Fibroblast of mammary gland (primary cell): Measurements from ENCODE around the gene TMEM115.

ENCODE experiments used
- DNase-seq: peaks from one replicate; pipeline ENCODE4 v3.0.0-alpha.2; 2010; ENCODE audit warnings: low read depth
- H3K4me3 ChIP-seq: 2 replicates; pipeline ENCODE4 v1.5.1; 2011; ENCODE audit warnings: low read depth, mild to moderate bottlenecking, low read length, moderate library complexity; ENCODE audit not compliant: control insufficient read depth
- TF ChIP-seq, protein P1 (sequence below): conservative IDR thresholded peaks from 2 replicates; pipeline ENCODE4 v1.5.1; 2011; ENCODE audit warnings: low read depth, low read length, inconsistent platforms; ENCODE audit not compliant: control insufficient read depth, insufficient read depth

Gene TMEM115

GRCh38 chr3:50345586-50346234, 13.6 kb downstream of the TMEM115 start, which contains the start of gene ZMYND10:
Gene ZMYND10, minus strand, starts transcription at chr3:50345732. Its CDS starts 153 bp downstream, at chr3:50345579.
- H3K4me3 ChIP-seq: peak within 1 kb of the TSS; percentile 42
- TF ChIP-seq, protein P1, sequence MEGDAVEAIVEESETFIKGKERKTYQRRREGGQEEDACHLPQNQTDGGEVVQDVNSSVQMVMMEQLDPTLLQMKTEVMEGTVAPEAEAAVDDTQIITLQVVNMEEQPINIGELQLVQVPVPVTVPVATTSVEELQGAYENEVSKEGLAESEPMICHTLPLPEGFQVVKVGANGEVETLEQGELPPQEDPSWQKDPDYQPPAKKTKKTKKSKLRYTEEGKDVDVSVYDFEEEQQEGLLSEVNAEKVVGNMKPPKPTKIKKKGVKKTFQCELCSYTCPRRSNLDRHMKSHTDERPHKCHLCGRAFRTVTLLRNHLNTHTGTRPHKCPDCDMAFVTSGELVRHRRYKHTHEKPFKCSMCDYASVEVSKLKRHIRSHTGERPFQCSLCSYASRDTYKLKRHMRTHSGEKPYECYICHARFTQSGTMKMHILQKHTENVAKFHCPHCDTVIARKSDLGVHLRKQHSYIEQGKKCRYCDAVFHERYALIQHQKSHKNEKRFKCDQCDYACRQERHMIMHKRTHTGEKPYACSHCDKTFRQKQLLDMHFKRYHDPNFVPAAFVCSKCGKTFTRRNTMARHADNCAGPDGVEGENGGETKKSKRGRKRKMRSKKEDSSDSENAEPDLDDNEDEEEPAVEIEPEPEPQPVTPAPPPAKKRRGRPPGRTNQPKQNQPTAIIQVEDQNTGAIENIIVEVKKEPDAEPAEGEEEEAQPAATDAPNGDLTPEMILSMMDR: no peak
- peak; percentile 59 for DNase-seq

GRCh38 chr3:50345008-50345407, 14.3 kb downstream of the TMEM115 start:
- TF ChIP-seq, protein P1: no peak
- peak overlapping the region; percentile 42 for H3K4me3 ChIP-seq
- DNase-seq: no peak

GRCh38 chr3:50342813-50343633, 16.3 kb downstream of the TMEM115 start:
- DNase-seq: no peak
- TF ChIP-seq, protein P1: no peak
- no peak overlapping the region for H3K4me3 ChIP-seq

- peak overlapping the region; percentile 79 for H3K4me3 ChIP-seq
- TF ChIP-seq, protein P1: no peak
Observed at GRCh38 chr3:50341996-50342650, 17.2 kb downstream of the TMEM115 start.

GRCh38 chr3:50341537-50341936, 17.8 kb downstream of the TMEM115 start:
- TF ChIP-seq, protein P1: no peak
- H3K4me3 ChIP-seq: peak overlapping the region; percentile 79
- no peak for DNase-seq

More at GRCh38 chr3:50341996-50342650, 17.2 kb downstream of the TMEM115 start:
- no peak for DNase-seq

- TF ChIP-seq, protein P1: no peak
- H3K4me3 ChIP-seq: peak within 1 kb of the TSS; percentile 79
- peak; percentile 66 for DNase-seq
Observed at GRCh38 chr3:50340448-50341329, 18.6 kb downstream of the TMEM115 start, which contains the start of gene RASSF1. Gene RASSF1, minus strand, starts transcription at chr3:50340836. Its CDS starts 31 bp downstream, at chr3:50340805.
